AG09309 (cell line): ENCODE data around the gene GATM.
"Not testable (repeated sequence)": the region's sequence is repeated elsewhere in the genome, so short reads cannot be mapped to it uniquely, and the experiment has no call there.

ENCODE experiments used
- DNase-seq: peaks from one replicate; pipeline ENCODE4 v3.0.0-alpha.2; 2010; ENCODE audit warnings: low read depth
- H3K4me3 ChIP-seq: 2 replicates; pipeline ENCODE4 v1.5.1; 2011; ENCODE audit warnings: mild to moderate bottlenecking, low read depth, low read length, moderate library complexity; ENCODE audit not compliant: control insufficient read depth
- CTCF ChIP-seq: IDR thresholded peaks from 2 replicates; pipeline ENCODE4 v1.5.1; 2011; ENCODE audit warnings: mild to moderate bottlenecking, low read depth, low read length, inconsistent platforms; ENCODE audit not compliant: insufficient read depth, control insufficient read depth; ENCODE audit errors: missing control alignments

GATM gene

GRCh38 chr15:45314960-45315359, 63.4 kb downstream of the GATM start:
- DNase-seq, result no peak

GRCh38 chr15:45314117-45314516, 64.2 kb downstream of the GATM start:
- not testable (repeated sequence) for DNase-seq, H3K4me3 ChIP-seq

More at GRCh38 chr15:45314960-45315359, 63.4 kb downstream of the GATM start:
- peak; percentile 16 for TF ChIP-seq CTCF
- no peak overlapping the region for H3K4me3 ChIP-seq
